A673 (cell line): ENCODE data around the gene SGSM1.

ENCODE experiments used
- CTCF ChIP-seq: fragments of 300-800, 200-600 bp; sonication (generic); conservative IDR thresholded peaks from 2 replicates; pipeline ENCODE4 v1.5.1; 2017; ENCODE audit warnings: low read depth, mild to moderate bottlenecking, antibody characterized with exemption, low read length, moderate library complexity, mixed read lengths
- EZH2 ChIP-seq: fragments of 200-600 bp; sonication (generic); IDR thresholded peaks from 2 replicates; pipeline ENCODE4 v1.6.1; 2017; ENCODE audit warnings: borderline replicate concordance, low read depth, mild to moderate bottlenecking, mixed read lengths, antibody characterized with exemption, low read length; ENCODE audit not compliant: poor library complexity, severe bottlenecking

- no peak for TF ChIP-seq CTCF
- no peak for TF ChIP-seq EZH2
These were observed 87.5 kb downstream of the SGSM1 start for GRCh38 chr22:24893341-24894070.
